GM12878 (cell line): Measurements from ENCODE around the gene EXOC3L4. TPM values are rescaled to one million over a fixed set of nuclear protein-coding genes. Genes with fewer than 3 reads are reported as not detected.

Experiments
- ATAC-seq: fragments of 200-7000 bp; cut with Tn5 transposase; 3 replicates; pipeline ENCODE4 v1.9.1; 2020; ENCODE audit warnings: mild to moderate bottlenecking, moderate library complexity
- BruUV-seq: library from RNA; stranded (reverse); fragments of 400-500 nt; replicated peaks from 2 replicates; lab custom pipeline; 2021; lab: Mats Ljungman, UMichigan
- CTCF ChIA-PET: fragments of 300-600 bp; sonication (Branson Sonifier 250); formaldehyde crosslinking; extraction: SDS; loops from one replicate; lab custom pipeline; 2021; ENCODE audit warnings: inconsistent platforms; lab: Yijun Ruan, JAX
- POLR2A ChIA-PET: fragments of 350-600 bp; formaldehyde crosslinking; extraction: SDS; loops from one replicate; lab custom pipeline; 2021; ENCODE audit warnings: inconsistent platforms; lab: Charles Lee
- RAD21 ChIA-PET: fragments of 300-600 bp; sonication (Branson Sonifier 250); formaldehyde crosslinking; loops from one replicate; lab custom pipeline; 2023; ENCODE audit warnings: antibody characterized with exemption; ENCODE audit not compliant: unreplicated experiment; lab: Charles Lee
- SMC1A ChIA-PET: fragments of 300-600 bp; sonication (Branson Sonifier 250); formaldehyde crosslinking; loops from one replicate; lab custom pipeline; 2023; ENCODE audit not compliant: unreplicated experiment, uncharacterized antibody; lab: Charles Lee
- DNase-seq: peaks from one replicate; pipeline ENCODE4 v3.0.0-alpha.2; 2011; ENCODE audit warnings: low read depth, low spot score
- FAIRE-seq: peaks from 3 replicates; lab custom pipeline; 2011; peaks lifted over from hg19 to GRCh38; lab: Jason Lieb, UNC
- H2AFZ ChIP-seq: 2 replicates; pipeline ENCODE4 v1.6.0; 2011; ENCODE audit warnings: low read depth, low read length, control low read depth; ENCODE audit not compliant: control insufficient read depth
- H3K27ac ChIP-seq: 2 replicates; pipeline ENCODE4 v1.5.1; 2011; ENCODE audit warnings: control low read depth; ENCODE audit not compliant: control insufficient read depth, insufficient read depth
- H3K27me3 ChIP-seq, 2 experiments: replicated peaks in 1 of 2; 2 replicates each; pipeline versions ENCODE4 v1.6.0 to v1.6.1; 2011; ENCODE audit warnings: low read length in 1 of 2; ENCODE audit not compliant: control insufficient read depth in 2 of 2, insufficient read depth in 2 of 2
- H3K36me3 ChIP-seq, 2 experiments: 2 replicates each; pipeline ENCODE4 v1.5.1; 2011; ENCODE audit warnings: low read length in 1 of 2; ENCODE audit not compliant: control insufficient read depth in 2 of 2, insufficient read depth in 2 of 2
- H3K4me1 ChIP-seq: 2 replicates; pipeline ENCODE4 v1.6.1; 2011; ENCODE audit warnings: mild to moderate bottlenecking, low read length, moderate library complexity, mixed read lengths; ENCODE audit not compliant: control insufficient read depth, insufficient read depth
- H3K4me2 ChIP-seq: 2 replicates; pipeline ENCODE4 v1.6.0; 2011; ENCODE audit warnings: control low read depth; ENCODE audit not compliant: control insufficient read depth, insufficient read depth
- H3K4me3 ChIP-seq: fragments of 200-600 bp; sonication (generic); 2 replicates; pipeline ENCODE4 v1.5.1; 2016
- H3K79me2 ChIP-seq: 2 replicates; pipeline ENCODE4 v1.6.0; 2011; ENCODE audit warnings: low read length; ENCODE audit not compliant: control insufficient read depth, insufficient read depth
- H3K9ac ChIP-seq: 2 replicates; pipeline ENCODE4 v1.8.0; 2011; ENCODE audit warnings: low read length, control low read depth, mixed read lengths; ENCODE audit not compliant: control insufficient read depth, insufficient read depth
- H3K9me3 ChIP-seq: replicated peaks from 3 replicates; pipeline ENCODE4 v1.5.1; 2011; ENCODE audit warnings: mild to moderate bottlenecking, low read length; ENCODE audit not compliant: control insufficient read depth, insufficient read depth
- H4K20me1 ChIP-seq: 2 replicates; pipeline ENCODE4 v1.6.0; 2011; ENCODE audit not compliant: control insufficient read depth, insufficient read depth
- ASH2L ChIP-seq: fragments of 300-600, 200-600 bp; sonication (generic); IDR thresholded peaks from 2 replicates; pipeline ENCODE4 v1.6.1; 2017; ENCODE audit warnings: low read depth, mild to moderate bottlenecking, borderline replicate concordance
- BACH1 ChIP-seq: fragments of 450-650 bp; IDR thresholded peaks from 2 replicates; pipeline ENCODE4 v1.6.1; 2017; ENCODE audit warnings: mild to moderate bottlenecking, borderline replicate concordance
- BHLHE40 ChIP-seq, 2 experiments: fragments of 450-650 bp in 1 of 2; IDR thresholded peaks; 2 replicates each; pipeline ENCODE4 v1.6.1; 2011 to 2017; ENCODE audit warnings: low read depth in 2 of 2, borderline replicate concordance in 1 of 2, improper control_type of control experiment in 1 of 2, low read length in 1 of 2, mild to moderate bottlenecking in 1 of 2
- BRCA1 ChIP-seq: IDR thresholded peaks from 2 replicates; pipeline ENCODE4 v1.6.1; 2011; ENCODE audit warnings: low read depth, low read length, improper control_type of control experiment
- CBFB ChIP-seq: IDR thresholded peaks from 2 replicates; pipeline ENCODE4 v1.6.1; 2016; ENCODE audit warnings: antibody characterized with exemption, low read depth
- CEBPB ChIP-seq, 2 experiments: fragments of 150-350 bp in 1 of 2; IDR thresholded peaks; 2 replicates each; pipeline ENCODE4 v1.6.1; 2012 to 2014; ENCODE audit warnings: low read depth in 2 of 2, low read length in 2 of 2, borderline replicate concordance in 1 of 2, inconsistent platforms in 1 of 2
- CREM ChIP-seq: IDR thresholded peaks from 2 replicates; pipeline ENCODE4 v1.6.1; 2014; ENCODE audit warnings: antibody characterized with exemption, low read depth
- EGR1 ChIP-seq, 2 experiments: IDR thresholded peaks; 1 replicate in 1 of 2; 2 replicates in 1 of 2; pipeline ENCODE4 v1.6.1; 2011 to 2012; ENCODE audit warnings: low read depth in 2 of 2, low read length in 2 of 2, borderline replicate concordance in 1 of 2, mild to moderate bottlenecking in 1 of 2, moderate library complexity in 1 of 2
- HDGF ChIP-seq: fragments of 450-650 bp; IDR thresholded peaks from 2 replicates; pipeline ENCODE4 v1.6.1; 2016; ENCODE audit warnings: antibody characterized with exemption
- NR2C2 ChIP-seq: IDR thresholded peaks from 2 replicates; pipeline ENCODE4 v1.6.1; 2011; ENCODE audit warnings: borderline replicate concordance, low read depth; ENCODE audit not compliant: control insufficient read depth, insufficient read length
- RBBP5 ChIP-seq: fragments of 200-600 bp; sonication (generic); conservative IDR thresholded peaks from 2 replicates; pipeline ENCODE4 v1.6.1; 2016
- SIN3A ChIP-seq: IDR thresholded peaks from 2 replicates; pipeline ENCODE4 v1.6.1; 2012; ENCODE audit warnings: low read depth, low read length, improper control_type of control experiment
- SKIL ChIP-seq: fragments of 450-650 bp; IDR thresholded peaks from 2 replicates; pipeline ENCODE4 v1.6.1; 2017; ENCODE audit warnings: mild to moderate bottlenecking, low read depth, inconsistent platforms; ENCODE audit not compliant: poor library complexity, severe bottlenecking
- SMAD5 ChIP-seq: IDR thresholded peaks from 2 replicates; pipeline ENCODE4 v1.6.1; 2016; ENCODE audit warnings: antibody characterized with exemption, low read depth
- YY1 ChIP-seq: IDR thresholded peaks from 2 replicates; pipeline ENCODE4 v1.6.1; 2011; ENCODE audit warnings: low read depth, mild to moderate bottlenecking, low read length
- ZSCAN29 ChIP-seq: fragments of 450-650 bp; IDR thresholded peaks from 2 replicates; pipeline ENCODE4 v1.6.1; 2017; ENCODE audit warnings: mild to moderate bottlenecking, moderate library complexity
- WGBS: methylation state at CpG from one replicate; pipeline ENCODE4 v1.1.6; 2016; ENCODE audit warnings: low lambda C conversion rate; ENCODE audit not compliant: insufficient replicate concordance, insufficient coverage; ENCODE audit errors: missing lambda C conversion rate; 5-methylcytosine and 5-hydroxymethylcytosine counted together
- in situ Hi-C: fragments of 300-500 bp; cut with MboI; formaldehyde crosslinking; loops from 9 replicates; pipeline ENCODE4 v1.14.3; 2018; ENCODE audit warnings: mixed read lengths
- intact Hi-C: fragments of 100-400 bp; cut with micrococcal nuclease; formaldehyde crosslinking; loops from one replicate; pipeline ENCODE4 v1.14.2; 2022; ENCODE audit not compliant: unreplicated experiment
- polyA plus RNA-seq, 11 experiments: library from polyadenylated mRNA; depleted of rRNA in 4 of 11; unstranded in 6 of 11; stranded (reverse) in 5 of 11; fragments of >200 nt; fragmentation: Nextera tagmentation in 4 of 11; fragmentation: Illumina TruSeq in 1 of 11; extraction: Ambion mirVana in 4 of 11; extraction: Trizol in 1 of 11; gene quantifications; 1 replicate in 1 of 11; 2 replicates in 10 of 11; pipeline versions ENCODE4 v1.2.1 to v1.2.3, GENCODE V29; 2011 to 2016; ENCODE audit warnings: inconsistent platforms in 2 of 11, missing spikeins in 2 of 11, low read depth in 1 of 11
- total RNA-seq, 4 experiments: library from RNA; depleted of rRNA in 3 of 4; stranded (reverse); fragments of >200 nt in 3 of 4; fragmentation: Illumina TruSeq in 1 of 4; extraction: Trizol in 1 of 4; gene quantifications; 2 replicates each; pipeline versions ENCODE4 v1.2.1 to v1.2.3, GENCODE V29; 2013 to 2021
- TF ChIP-seq, protein P1 (sequence below): fragments of 450-650 bp; IDR thresholded peaks from 2 replicates; pipeline ENCODE4 v1.6.1; 2016; ENCODE audit warnings: mild to moderate bottlenecking
- TF ChIP-seq, protein P2 (sequence below): IDR thresholded peaks from 2 replicates; pipeline ENCODE4 v1.6.1; 2011; ENCODE audit warnings: borderline replicate concordance, low read depth, mild to moderate bottlenecking, moderate library complexity, mixed read lengths, low read length; ENCODE audit not compliant: insufficient read depth; ENCODE audit errors: extremely low read length

Gene EXOC3L4
- total and polyA plus RNA-seq, 10 of the 15 experiments (the other 5 are each of a cell fraction or from before 2014, with no cell fraction given), result not detected

DNA sequence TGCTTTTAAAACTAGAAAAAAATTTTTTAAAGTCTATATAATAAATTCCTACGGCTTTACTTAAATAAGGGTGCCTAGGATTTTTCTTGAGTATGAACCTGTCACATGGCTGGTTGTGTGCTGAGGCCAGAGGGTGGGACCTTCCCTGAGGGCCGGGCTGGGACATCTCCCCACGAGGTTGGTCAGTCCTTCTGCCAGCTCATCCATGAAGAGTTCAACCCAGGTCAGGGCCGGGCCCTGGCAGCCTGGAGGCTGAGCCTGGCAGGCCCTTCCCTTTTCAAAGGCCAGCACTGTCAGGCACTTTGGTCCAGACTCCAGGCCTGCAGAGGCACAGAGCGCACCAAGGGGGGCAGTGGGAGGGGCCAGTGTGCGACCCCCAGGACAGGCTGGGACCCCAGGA lies 60.5 kb downstream of the EXOC3L4 start:
- RAD21 ChIA-PET, result no interaction called here
- no peaks in the 10 kb centered on the region; a peak in 1 of 4 replicates for H3K27me3 ChIP-seq
- POLR2A ChIA-PET, result no interaction called here
- WGBS, result 31% methylated on average over 6 of the region's 6 CpGs
- DNase-seq (no peak), FAIRE-seq (no peak)
- H3K4me1 ChIP-seq, result no peaks in the 10 kb centered on the region; the same call in 1 of the 2 replicates
- CTCF ChIA-PET, result no interaction called here
- in situ Hi-C loops, result no loop called here
- H3K9me3 ChIP-seq, result no peaks in the 10 kb centered on the region
- TF ChIP-seq SIN3A (no peak), CBFB (no peak), BHLHE40 (IDR thresholded peaks at IDR 0.05; ENCODE audit: borderline replicate concordance in 1 of 2, low read depth in 2 of 2, low read length in 1 of 2) (no peak), YY1 (no peak), ASH2L (no peak), RBBP5 (no peak), SKIL (no peak), CEBPB (IDR thresholded peaks at IDR 0.05; ENCODE audit: borderline replicate concordance in 1 of 2, low read depth in 2 of 2, low read length in 2 of 2) (no peak), BRCA1 (no peak), HDGF (no peak), BACH1 (no peak), EGR1 (IDR thresholded peaks at IDR 0.05; ENCODE audit: borderline replicate concordance in 1 of 2, low read depth in 2 of 2, low read length in 2 of 2) (no peak), ZSCAN29 (no peak), CREM (no peak), NR2C2 (no peak), SMAD5 (no peak)
- TF ChIP-seq, protein P1, sequence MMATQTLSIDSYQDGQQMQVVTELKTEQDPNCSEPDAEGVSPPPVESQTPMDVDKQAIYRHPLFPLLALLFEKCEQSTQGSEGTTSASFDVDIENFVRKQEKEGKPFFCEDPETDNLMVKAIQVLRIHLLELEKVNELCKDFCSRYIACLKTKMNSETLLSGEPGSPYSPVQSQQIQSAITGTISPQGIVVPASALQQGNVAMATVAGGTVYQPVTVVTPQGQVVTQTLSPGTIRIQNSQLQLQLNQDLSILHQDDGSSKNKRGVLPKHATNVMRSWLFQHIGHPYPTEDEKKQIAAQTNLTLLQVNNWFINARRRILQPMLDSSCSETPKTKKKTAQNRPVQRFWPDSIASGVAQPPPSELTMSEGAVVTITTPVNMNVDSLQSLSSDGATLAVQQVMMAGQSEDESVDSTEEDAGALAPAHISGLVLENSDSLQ, result no peak
- TF ChIP-seq, protein P2, sequence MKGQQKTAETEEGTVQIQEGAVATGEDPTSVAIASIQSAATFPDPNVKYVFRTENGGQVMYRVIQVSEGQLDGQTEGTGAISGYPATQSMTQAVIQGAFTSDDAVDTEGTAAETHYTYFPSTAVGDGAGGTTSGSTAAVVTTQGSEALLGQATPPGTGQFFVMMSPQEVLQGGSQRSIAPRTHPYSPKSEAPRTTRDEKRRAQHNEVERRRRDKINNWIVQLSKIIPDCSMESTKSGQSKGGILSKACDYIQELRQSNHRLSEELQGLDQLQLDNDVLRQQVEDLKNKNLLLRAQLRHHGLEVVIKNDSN, result no peak
- TF ChIP-seq, all 136 proteins: peak for 0
- no peaks in the 10 kb centered on the region for H4K20me1 ChIP-seq
- no peaks in the 10 kb centered on the region for H3K79me2 ChIP-seq
- no peak overlapping the region for H3K4me3 ChIP-seq
- H2AFZ ChIP-seq, result no peak overlapping the region
- no peak overlapping the region for H3K27ac ChIP-seq
- no peaks in the 10 kb centered on the region for H3K36me3 ChIP-seq
- no peak overlapping the region for H3K9ac ChIP-seq
- no peak overlapping the region for H3K4me2 ChIP-seq
- SMC1A ChIA-PET, result no interaction called here
- ATAC-seq, result peak; percentile 85
- intact Hi-C loops, result no loop called here
- BruUV-seq, result no TSS peak
